Panc1 (cell line): Measurements from ENCODE around the gene PTCD2. TPM values are rescaled to one million over a fixed set of nuclear protein-coding genes. Genes with fewer than 3 reads are reported as not detected.
"Not testable (repeated sequence)": the region's sequence is repeated elsewhere in the genome, so short reads cannot be mapped to it uniquely, and the experiment has no call there.

Experiments
- ATAC-seq: fragments of 200-7000 bp; cut with Tn5 transposase; 2 replicates; pipeline ENCODE4 v1.9.1; 2020; ENCODE audit warnings: mild to moderate bottlenecking, moderate library complexity
- BruUV-seq: library from RNA; stranded (reverse); fragments of 400-500 nt; replicated peaks from 2 replicates; lab custom pipeline; 2021; lab: Mats Ljungman, UMichigan
- CTCF ChIA-PET: fragments of 300-600 bp; sonication (Branson Sonifier 250); formaldehyde crosslinking; loops from one replicate; lab custom pipeline; 2022; ENCODE audit warnings: antibody characterized with exemption; lab: Charles Lee
- POLR2A ChIA-PET: fragments of 300-600 bp; sonication (Branson Sonifier 250); formaldehyde crosslinking; loops from one replicate; lab custom pipeline; 2022; ENCODE audit warnings: antibody characterized with exemption; lab: Charles Lee
- DNase-seq: peaks from one replicate; pipeline ENCODE4 v3.0.0-alpha.2; 2010; ENCODE audit warnings: low read depth, low spot score
- H3K27ac ChIP-seq: 2 replicates; pipeline ENCODE4 v1.5.1; 2011; ENCODE audit warnings: mild to moderate bottlenecking, low read length, inconsistent platforms
- H3K27me3 ChIP-seq: fragments of 200-500 bp; sonication (Bioruptor generic); 2 replicates; pipeline ENCODE4 v1.6.0; 2014; ENCODE audit warnings: low read length, inconsistent platforms; ENCODE audit not compliant: control insufficient read depth, insufficient read depth
- H3K36me3 ChIP-seq: fragments of 200-500 bp; sonication (Bioruptor generic); 2 replicates; pipeline ENCODE4 v1.5.1; 2014; ENCODE audit warnings: inconsistent platforms, mild to moderate bottlenecking, low read length, moderate library complexity; ENCODE audit not compliant: control insufficient read depth, insufficient read depth
- H3K4me1 ChIP-seq: 2 replicates; pipeline ENCODE4 v1.5.1; 2011; ENCODE audit warnings: inconsistent platforms, mild to moderate bottlenecking, low read length, moderate library complexity; ENCODE audit not compliant: control insufficient read depth, insufficient read depth
- H3K4me3 ChIP-seq, 2 experiments: 2 replicates each; pipeline ENCODE4 v1.5.1; 2011 to 2012; ENCODE audit warnings: low read depth in 2 of 2, low read length in 2 of 2, mild to moderate bottlenecking in 2 of 2, inconsistent platforms in 1 of 2, moderate library complexity in 1 of 2
- H3K9me3 ChIP-seq: fragments of 200-500 bp; sonication (Bioruptor generic); 2 replicates; pipeline ENCODE4 v1.5.1; 2014; ENCODE audit warnings: low read depth, mild to moderate bottlenecking, inconsistent platforms, low read length, moderate library complexity; ENCODE audit not compliant: control insufficient read depth, insufficient read depth
- POLR2AphosphoS5 ChIP-seq: IDR thresholded peaks from 2 replicates; pipeline ENCODE4 v1.6.1; 2012; ENCODE audit warnings: mild to moderate bottlenecking, low read depth, low read length, moderate library complexity
- SIN3A ChIP-seq: IDR thresholded peaks from 2 replicates; pipeline ENCODE4 v1.6.1; 2012; ENCODE audit warnings: low read depth, mild to moderate bottlenecking, low read length, moderate library complexity, borderline replicate concordance; ENCODE audit not compliant: insufficient read depth
- TCF7L2 ChIP-seq: IDR thresholded peaks from 2 replicates; pipeline ENCODE4 v1.6.1; 2011; ENCODE audit warnings: mild to moderate bottlenecking, low read depth, low read length, inconsistent platforms
- in situ Hi-C: cut with HindIII; loops from 2 replicates; pipeline ENCODE4 v1.10.0; 2016; ENCODE audit warnings: low sequenced_read_pairs, low pct_unique_long_range_greater_than_20kb
- intact Hi-C: fragments of 100-400 bp; cut with micrococcal nuclease; formaldehyde crosslinking; loops from one replicate; pipeline ENCODE4 v1.10.0; 2022; ENCODE audit not compliant: unreplicated experiment
- total RNA-seq: library from RNA; stranded (reverse); gene quantifications from one replicate; pipeline ENCODE4 v1.2.1, GENCODE V29; 2021; ENCODE audit not compliant: unreplicated experiment
- TF ChIP-seq, protein P1 (sequence below): fragments of 450-650 bp; IDR thresholded peaks from 2 replicates; pipeline ENCODE4 v1.5.1; 2017; ENCODE audit warnings: mild to moderate bottlenecking
- TF ChIP-seq, protein P2 (sequence below), 2 experiments: IDR thresholded peaks; 2 replicates each; pipeline ENCODE4 v1.6.1; 2011 to 2012; ENCODE audit warnings: low read depth in 2 of 2, control low read depth in 1 of 2, low read length in 1 of 2, mild to moderate bottlenecking in 1 of 2, moderate library complexity in 1 of 2; ENCODE audit not compliant: insufficient read depth in 1 of 2

PTCD2 gene
- total RNA-seq, 1 experiment from 2014 or later: 13.0 TPM

DNA sequence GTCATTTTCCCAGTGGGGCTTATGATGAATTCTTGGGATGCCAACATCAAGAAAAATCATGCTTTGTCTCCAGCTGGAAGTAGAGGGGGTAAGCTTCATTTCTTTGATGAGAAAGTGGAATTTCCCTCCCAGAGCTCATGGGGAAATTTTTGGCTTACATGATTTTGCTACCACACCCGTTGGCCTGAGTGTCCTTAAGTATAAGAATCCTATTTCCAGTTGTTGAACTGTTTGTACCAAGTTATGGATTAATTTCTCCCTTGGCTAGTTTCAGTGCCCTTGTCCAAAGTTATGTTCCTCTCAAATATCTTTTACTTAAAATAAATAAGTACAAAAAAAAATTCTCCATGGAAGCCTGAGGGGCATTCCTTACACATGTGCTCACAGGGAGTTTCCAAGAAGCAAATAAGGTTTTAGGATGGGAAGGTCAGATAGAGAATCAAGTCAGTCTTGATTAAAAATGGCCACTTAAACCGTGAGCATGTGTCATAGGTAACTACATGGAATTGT lies 82.3 kb downstream of the PTCD2 start:
- ATAC-seq (no peak), DNase-seq (no peak)
- Histone ChIP-seq H3K4me1 (no peaks in the 10 kb centered on the region), H3K9me3 (peaks cover 11% of the 10 kb centered on the region; the same call in 1 of the 2 replicates), H3K36me3 (no peaks in the 10 kb centered on the region), H3K4me3 (no peak overlapping the region), H3K27me3 (no peaks in the 10 kb centered on the region), H3K27ac (no peak overlapping the region)
- BruUV-seq: no TSS peak
- in situ Hi-C loops: no loop called here
- TF ChIP-seq SIN3A (no peak), TCF7L2 (no peak), POLR2AphosphoS5 (no peak)
- TF ChIP-seq, protein P1, sequence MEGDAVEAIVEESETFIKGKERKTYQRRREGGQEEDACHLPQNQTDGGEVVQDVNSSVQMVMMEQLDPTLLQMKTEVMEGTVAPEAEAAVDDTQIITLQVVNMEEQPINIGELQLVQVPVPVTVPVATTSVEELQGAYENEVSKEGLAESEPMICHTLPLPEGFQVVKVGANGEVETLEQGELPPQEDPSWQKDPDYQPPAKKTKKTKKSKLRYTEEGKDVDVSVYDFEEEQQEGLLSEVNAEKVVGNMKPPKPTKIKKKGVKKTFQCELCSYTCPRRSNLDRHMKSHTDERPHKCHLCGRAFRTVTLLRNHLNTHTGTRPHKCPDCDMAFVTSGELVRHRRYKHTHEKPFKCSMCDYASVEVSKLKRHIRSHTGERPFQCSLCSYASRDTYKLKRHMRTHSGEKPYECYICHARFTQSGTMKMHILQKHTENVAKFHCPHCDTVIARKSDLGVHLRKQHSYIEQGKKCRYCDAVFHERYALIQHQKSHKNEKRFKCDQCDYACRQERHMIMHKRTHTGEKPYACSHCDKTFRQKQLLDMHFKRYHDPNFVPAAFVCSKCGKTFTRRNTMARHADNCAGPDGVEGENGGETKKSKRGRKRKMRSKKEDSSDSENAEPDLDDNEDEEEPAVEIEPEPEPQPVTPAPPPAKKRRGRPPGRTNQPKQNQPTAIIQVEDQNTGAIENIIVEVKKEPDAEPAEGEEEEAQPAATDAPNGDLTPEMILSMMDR: no peak
- TF ChIP-seq, protein P2, sequence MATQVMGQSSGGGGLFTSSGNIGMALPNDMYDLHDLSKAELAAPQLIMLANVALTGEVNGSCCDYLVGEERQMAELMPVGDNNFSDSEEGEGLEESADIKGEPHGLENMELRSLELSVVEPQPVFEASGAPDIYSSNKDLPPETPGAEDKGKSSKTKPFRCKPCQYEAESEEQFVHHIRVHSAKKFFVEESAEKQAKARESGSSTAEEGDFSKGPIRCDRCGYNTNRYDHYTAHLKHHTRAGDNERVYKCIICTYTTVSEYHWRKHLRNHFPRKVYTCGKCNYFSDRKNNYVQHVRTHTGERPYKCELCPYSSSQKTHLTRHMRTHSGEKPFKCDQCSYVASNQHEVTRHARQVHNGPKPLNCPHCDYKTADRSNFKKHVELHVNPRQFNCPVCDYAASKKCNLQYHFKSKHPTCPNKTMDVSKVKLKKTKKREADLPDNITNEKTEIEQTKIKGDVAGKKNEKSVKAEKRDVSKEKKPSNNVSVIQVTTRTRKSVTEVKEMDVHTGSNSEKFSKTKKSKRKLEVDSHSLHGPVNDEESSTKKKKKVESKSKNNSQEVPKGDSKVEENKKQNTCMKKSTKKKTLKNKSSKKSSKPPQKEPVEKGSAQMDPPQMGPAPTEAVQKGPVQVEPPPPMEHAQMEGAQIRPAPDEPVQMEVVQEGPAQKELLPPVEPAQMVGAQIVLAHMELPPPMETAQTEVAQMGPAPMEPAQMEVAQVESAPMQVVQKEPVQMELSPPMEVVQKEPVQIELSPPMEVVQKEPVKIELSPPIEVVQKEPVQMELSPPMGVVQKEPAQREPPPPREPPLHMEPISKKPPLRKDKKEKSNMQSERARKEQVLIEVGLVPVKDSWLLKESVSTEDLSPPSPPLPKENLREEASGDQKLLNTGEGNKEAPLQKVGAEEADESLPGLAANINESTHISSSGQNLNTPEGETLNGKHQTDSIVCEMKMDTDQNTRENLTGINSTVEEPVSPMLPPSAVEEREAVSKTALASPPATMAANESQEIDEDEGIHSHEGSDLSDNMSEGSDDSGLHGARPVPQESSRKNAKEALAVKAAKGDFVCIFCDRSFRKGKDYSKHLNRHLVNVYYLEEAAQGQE (IDR thresholded peaks at IDR 0.05; ENCODE audit: insufficient read depth in 1 of 2, low read depth in 2 of 2, low read length in 1 of 2): no peak
- intact Hi-C loops: loop anchor here (10.0 kb wide), 1 partner anchor 122 kb away; no protein-coding TSS in a partner anchor
- ChIA-PET POLR2A (no interaction called here), CTCF (no interaction called here)

DNA sequence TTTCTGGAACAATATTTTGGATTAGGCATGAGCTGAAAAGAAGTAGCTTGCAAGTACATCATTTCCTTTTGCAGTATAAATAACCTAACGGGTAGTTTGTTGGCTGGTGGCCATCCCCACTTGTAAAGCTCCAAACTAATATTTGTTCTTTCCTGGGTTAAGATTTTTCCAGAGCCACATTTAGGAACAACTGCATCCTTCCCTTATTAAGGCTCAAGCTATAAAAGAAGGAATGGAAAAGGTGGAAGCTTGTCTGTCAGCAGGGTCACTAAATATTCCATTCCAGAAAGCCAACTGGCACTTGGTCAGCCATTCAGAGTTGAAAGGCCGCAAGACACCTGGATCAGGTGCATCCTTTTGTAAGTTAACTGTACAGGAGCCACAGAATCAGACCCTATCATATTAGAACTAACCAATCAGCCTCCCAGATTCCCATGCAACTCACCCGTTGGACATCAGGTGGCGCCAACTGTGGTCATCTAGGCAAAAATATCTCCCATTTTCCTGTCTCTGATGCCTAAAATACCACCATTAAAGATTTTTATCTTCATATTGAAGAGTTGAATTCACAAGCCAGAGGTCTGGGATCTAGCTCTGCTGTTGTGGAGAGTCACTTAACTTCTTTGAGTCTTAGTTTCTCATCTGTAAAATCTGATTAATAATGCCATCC lies 82.9 kb downstream of the PTCD2 start:
- ChIA-PET POLR2A (no interaction called here), CTCF (no interaction called here)
- ATAC-seq (no peak), DNase-seq (no peak)
- intact Hi-C loops: loop anchor here (10.0 kb wide), 1 partner anchor 122 kb away; no protein-coding TSS in a partner anchor
- TF ChIP-seq POLR2AphosphoS5: no peak
- TF ChIP-seq, protein P1: peak; percentile 49
- H3K27ac ChIP-seq: no peak overlapping the region
- H3K27me3 ChIP-seq: no peaks in the 10 kb centered on the region
- no peaks in the 10 kb centered on the region for H3K36me3 ChIP-seq
- BruUV-seq: no TSS peak
- H3K4me3 ChIP-seq: no peak overlapping the region
- no peaks in the 10 kb centered on the region for H3K4me1 ChIP-seq
- in situ Hi-C loops: no loop called here
- H3K9me3 ChIP-seq: peaks cover 11% of the 10 kb centered on the region; the same call in 1 of the 2 replicates

DNA sequence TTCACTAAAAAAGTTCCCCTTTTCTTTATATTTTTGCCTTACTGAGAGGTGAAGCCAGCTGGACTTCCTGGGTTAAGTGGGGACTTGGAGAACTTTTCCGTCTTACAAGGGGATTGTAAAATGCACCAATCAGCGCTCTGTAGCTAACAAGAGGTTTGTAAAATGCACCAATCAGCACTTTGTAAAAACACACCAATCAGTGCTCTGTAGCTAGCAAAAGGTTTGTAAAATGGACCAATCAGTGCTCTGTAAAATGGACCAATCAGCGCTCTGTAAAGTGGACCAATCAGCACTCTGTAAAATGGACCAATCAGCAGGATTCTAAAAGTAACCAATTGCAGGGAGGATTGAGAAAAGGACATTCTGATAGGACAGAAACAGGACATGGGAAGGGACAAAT lies 84.6 kb downstream of the PTCD2 start:
- H3K9me3 ChIP-seq: peaks cover 11% of the 10 kb centered on the region; the same call in 1 of the 2 replicates
- H3K4me1 ChIP-seq, ATAC-seq, DNase-seq, H3K27me3 ChIP-seq, H3K27ac ChIP-seq, H3K4me3 ChIP-seq, H3K36me3 ChIP-seq, in situ Hi-C loops, BruUV-seq, CTCF ChIA-PET: not testable (repeated sequence)
- intact Hi-C loops: loop anchor here (10.0 kb wide), 1 partner anchor 120 kb away; no protein-coding TSS in a partner anchor
- POLR2A ChIA-PET: interaction anchor here (0.6 kb wide), 1 partner anchor 12 kb away, joined by 3 read pairs; no protein-coding TSS in a partner anchor
